Mesenchymal stem cell (in vitro differentiated cells and primary cell): Measurements from ENCODE around the gene NMU. TPM values are rescaled to one million over a fixed set of nuclear protein-coding genes. Genes with fewer than 3 reads are reported as not detected.
"Not testable (repeated sequence)": the region's sequence is repeated elsewhere in the genome, so short reads cannot be mapped to it uniquely, and the experiment has no call there.

Experiments
- DNase-seq: peaks from one replicate; pipeline ENCODE4 v3.0.0-alpha.2; 2013
- H2AFZ ChIP-seq: one replicate; pipeline ENCODE4 v1.6.1; 2013; ENCODE audit warnings: low read depth, mild to moderate bottlenecking, control low read depth, inconsistent platforms, low read length, moderate library complexity
- H2AK5ac ChIP-seq: 2 replicates; pipeline ENCODE4 v1.6.1; 2013; ENCODE audit warnings: low read length, moderate library complexity, mild to moderate bottlenecking, inconsistent platforms; ENCODE audit not compliant: severe bottlenecking
- H2BK120ac ChIP-seq: one replicate; pipeline ENCODE4 v1.6.1; 2013; ENCODE audit warnings: low read depth, mild to moderate bottlenecking, inconsistent platforms, low read length, moderate library complexity
- H2BK12ac ChIP-seq, 2 experiments: one replicate each; pipeline ENCODE4 v1.6.1; 2013; ENCODE audit warnings: inconsistent platforms in 2 of 2, low read length in 2 of 2, mild to moderate bottlenecking in 2 of 2, moderate library complexity in 2 of 2, control low read depth in 1 of 2
- H2BK15ac ChIP-seq: one replicate; pipeline ENCODE4 v1.6.1; 2013; ENCODE audit warnings: mild to moderate bottlenecking, low read depth, inconsistent platforms; ENCODE audit not compliant: poor library complexity, severe bottlenecking
- H2BK5ac ChIP-seq: 2 replicates; pipeline ENCODE4 v1.6.1; 2013; ENCODE audit warnings: low read depth, mild to moderate bottlenecking, low read length, control low read depth, inconsistent platforms; ENCODE audit not compliant: poor library complexity, severe bottlenecking
- H3K14ac ChIP-seq, 2 experiments: one replicate each; pipeline ENCODE4 v1.6.1; 2013; ENCODE audit warnings: inconsistent platforms in 2 of 2, low read length in 2 of 2, control low read depth in 1 of 2, mild to moderate bottlenecking in 1 of 2, moderate library complexity in 1 of 2
- H3K18ac ChIP-seq, 2 experiments: one replicate each; pipeline ENCODE4 v1.6.1; 2013; ENCODE audit warnings: inconsistent platforms in 2 of 2, low read length in 2 of 2, control low read depth in 1 of 2, low read depth in 1 of 2, mild to moderate bottlenecking in 1 of 2
- H3K23ac ChIP-seq, 2 experiments: one replicate each; pipeline ENCODE4 v1.6.1; 2013; ENCODE audit warnings: inconsistent platforms in 2 of 2, low read length in 2 of 2, mild to moderate bottlenecking in 2 of 2, moderate library complexity in 2 of 2, control low read depth in 1 of 2
- H3K27ac ChIP-seq: 2 replicates; pipeline ENCODE4 v1.5.1; 2013; ENCODE audit warnings: mild to moderate bottlenecking, moderate library complexity, low read length, control low read depth, inconsistent platforms; ENCODE audit not compliant: poor library complexity, severe bottlenecking
- H3K27me3 ChIP-seq, 2 experiments: 2 replicates each; pipeline versions ENCODE4 v1.6.1 to v1.7.0; 2013; ENCODE audit warnings: low read length in 2 of 2, mild to moderate bottlenecking in 2 of 2, moderate library complexity in 2 of 2, control low read depth in 1 of 2, inconsistent platforms in 1 of 2; ENCODE audit not compliant: control insufficient read depth in 1 of 2, insufficient read depth in 1 of 2
- H3K36me3 ChIP-seq, 2 experiments: 2 replicates each; pipeline versions ENCODE4 v1.6.1 to v1.7.0; 2013; ENCODE audit warnings: low read length in 2 of 2, control low read depth in 1 of 2, inconsistent platforms in 1 of 2, low read depth in 1 of 2, mild to moderate bottlenecking in 1 of 2; ENCODE audit not compliant: insufficient read depth in 2 of 2, control insufficient read depth in 1 of 2
- H3K4ac ChIP-seq, 2 experiments: one replicate each; pipeline ENCODE4 v1.6.1; 2013; ENCODE audit warnings: inconsistent platforms in 2 of 2, low read length in 2 of 2, mild to moderate bottlenecking in 2 of 2, moderate library complexity in 2 of 2, control low read depth in 1 of 2, low read depth in 1 of 2
- H3K4me1 ChIP-seq: 2 replicates; pipeline ENCODE4 v1.6.1; 2013; ENCODE audit warnings: low read depth, low read length, control low read depth; ENCODE audit not compliant: control insufficient read depth, insufficient read depth
- H3K4me2 ChIP-seq: 2 replicates; pipeline ENCODE4 v1.6.1; 2013; ENCODE audit warnings: low read length, mild to moderate bottlenecking, inconsistent platforms; ENCODE audit not compliant: poor library complexity, severe bottlenecking
- H3K4me3 ChIP-seq, 2 experiments: 2 replicates each; pipeline versions ENCODE4 v1.5.1 to v1.7.0; 2013; ENCODE audit warnings: low read length in 2 of 2, mild to moderate bottlenecking in 2 of 2, control low read depth in 1 of 2, low read depth in 1 of 2; ENCODE audit not compliant: insufficient read depth in 1 of 2
- H3K79me1 ChIP-seq: replicated peaks from 2 replicates; pipeline ENCODE4 v1.6.1; 2013; ENCODE audit warnings: mild to moderate bottlenecking, control low read depth, low read length, inconsistent platforms; ENCODE audit not compliant: poor library complexity, severe bottlenecking
- H3K9ac ChIP-seq: 2 replicates; pipeline ENCODE4 v1.7.0; 2013; ENCODE audit warnings: mild to moderate bottlenecking, low read length, moderate library complexity
- H3K9me3 ChIP-seq: 2 replicates; pipeline ENCODE4 v1.7.0; 2013; ENCODE audit warnings: mild to moderate bottlenecking, low read length; ENCODE audit not compliant: control insufficient read depth
- H4K8ac ChIP-seq: one replicate; pipeline ENCODE4 v1.6.1; 2013; ENCODE audit warnings: inconsistent platforms, mild to moderate bottlenecking, low read length, moderate library complexity
- H4K91ac ChIP-seq: one replicate; pipeline ENCODE4 v1.6.1; 2013; ENCODE audit warnings: mild to moderate bottlenecking, low read length, inconsistent platforms
- WGBS: methylation state at CpG from one replicate; pipeline ENCODE4 v1.1.7; 2013; ENCODE audit warnings: mixed read lengths; 5-methylcytosine and 5-hydroxymethylcytosine counted together
- polyA plus RNA-seq, 2 experiments: library from polyadenylated mRNA; stranded (reverse); fragments of 200-250 nt; gene quantifications; one replicate each; pipeline ENCODE4 v1.2.3, GENCODE V29; 2013

Gene NMU
- polyA plus RNA-seq (2013, experiment 1 of 2) = not detected
- not detected for polyA plus RNA-seq (2013, experiment 2 of 2)

GRCh38 chr4:55635741-55636655 is at the start of gene NMU:
Gene NMU, minus strand, starts transcription at chr4:55636298. Its CDS starts 106 bp downstream, at chr4:55636192.
- Histone ChIP-seq H3K79me1 (no peaks in the 10 kb centered on the region), H4K8ac (no peak within 1 kb of the TSS), H2BK120ac (no peak within 1 kb of the TSS), H4K91ac (no peak within 1 kb of the TSS), H3K9me3 (no peaks in the 10 kb centered on the region), H3K4me1 (peaks cover 16% of the 10 kb centered on the region), H3K4me3 (peak within 1 kb of the TSS; percentile 53 to 61), H3K23ac (no peak within 1 kb of the TSS), H3K36me3 (no peaks in the 10 kb centered on the region), H3K18ac (no peak within 1 kb of the TSS), H3K4ac (no peak within 1 kb of the TSS), H3K4me2 (peak within 1 kb of the TSS; percentile 98), H2BK5ac (no peak within 1 kb of the TSS), H2AFZ (no peak within 1 kb of the TSS), H2BK15ac (no peak within 1 kb of the TSS), H2AK5ac (no peak within 1 kb of the TSS), H3K27me3 (peaks cover 36 to 59% of the 10 kb centered on the region in 2 experiments), H3K14ac (peak within 1 kb of the TSS in 1 of 2 experiments; percentile 29), H3K9ac (no peak within 1 kb of the TSS), H3K27ac (no peak within 1 kb of the TSS), H2BK12ac (no peak within 1 kb of the TSS)
- DNase-seq = peak; percentile 2
- WGBS = 1% methylated on average over 67 of the region's 80 CpGs

GRCh38 chr4:55684276-55684675 is 48.2 kb upstream of the NMU start:
- WGBS = 94% methylated on average over 2 of the region's 3 CpGs

GRCh38 chr4:55682797-55683196 is 46.7 kb upstream of the NMU start:
- whole genome bisulfite sequencing = 76% methylated on average over 2 of the region's 3 CpGs
- not testable (repeated sequence) for H2BK15ac ChIP-seq, DNase-seq, H2BK12ac ChIP-seq, H2AK5ac ChIP-seq, H3K14ac ChIP-seq, H3K4me1 ChIP-seq, H3K4me3 ChIP-seq, H3K4ac ChIP-seq, H2BK120ac ChIP-seq, H3K79me1 ChIP-seq, H3K4me2 ChIP-seq, H3K18ac ChIP-seq, H3K9me3 ChIP-seq, H3K27ac ChIP-seq, H3K27me3 ChIP-seq, H4K91ac ChIP-seq, H2AFZ ChIP-seq, H3K23ac ChIP-seq, H3K36me3 ChIP-seq, H2BK5ac ChIP-seq, H4K8ac ChIP-seq, H3K9ac ChIP-seq

More at GRCh38 chr4:55684276-55684675, 48.2 kb upstream of the NMU start:
- Histone ChIP-seq H2BK5ac (no peak overlapping the region), H3K23ac (no peak overlapping the region), H2AFZ (no peak overlapping the region), H3K36me3 (no peaks in the 10 kb centered on the region), H3K4me2 (no peak overlapping the region), H2AK5ac (no peak overlapping the region), H4K91ac (no peak overlapping the region), H3K79me1 (no peaks in the 10 kb centered on the region), H3K27me3 (peaks cover 0 to 3% of the 10 kb centered on the region in 2 experiments), H3K18ac (no peak overlapping the region), H2BK120ac (no peak overlapping the region), H3K9ac (no peak overlapping the region), H3K14ac (no peak overlapping the region), H3K4ac (no peak overlapping the region), H3K9me3 (no peaks in the 10 kb centered on the region), H2BK12ac (no peak overlapping the region), H4K8ac (no peak overlapping the region), H3K4me3 (no peak overlapping the region), H3K4me1 (no peaks in the 10 kb centered on the region), H3K27ac (no peak overlapping the region), H2BK15ac (no peak overlapping the region)
- DNase-seq = no peak

GRCh38 chr4:55682295-55682694 is 46.2 kb upstream of the NMU start:
- H2AFZ ChIP-seq = no peak overlapping the region
- no peak for DNase-seq
- H3K18ac ChIP-seq = no peak overlapping the region
- H3K4me1 ChIP-seq = no peaks in the 10 kb centered on the region
- no peak overlapping the region for H2AK5ac ChIP-seq
- no peak overlapping the region for H3K27ac ChIP-seq
- H3K27me3 ChIP-seq = peaks cover 0 to 3% of the 10 kb centered on the region in 2 experiments
- H2BK5ac ChIP-seq = no peak overlapping the region
- H4K91ac ChIP-seq = no peak overlapping the region
- no peak overlapping the region for H3K4me3 ChIP-seq
- H2BK120ac ChIP-seq = no peak overlapping the region
- no peak overlapping the region for H3K23ac ChIP-seq
- no peaks in the 10 kb centered on the region for H3K79me1 ChIP-seq
- 72% methylated on average over 1 of the region's 1 CpG for WGBS
- no peak overlapping the region for H4K8ac ChIP-seq
- no peak overlapping the region for H3K9ac ChIP-seq
- no peak overlapping the region for H3K4me2 ChIP-seq
- H3K36me3 ChIP-seq = no peaks in the 10 kb centered on the region
- no peak overlapping the region for H2BK15ac ChIP-seq
- no peak overlapping the region for H3K14ac ChIP-seq
- no peak overlapping the region for H3K4ac ChIP-seq
- no peak overlapping the region for H2BK12ac ChIP-seq
- no peaks in the 10 kb centered on the region for H3K9me3 ChIP-seq
